ENCODE data around the gene HTR3A. TPM values are rescaled to one million over a fixed set of nuclear protein-coding genes. Genes with fewer than 3 reads are reported as not detected.
"Not testable (repeated sequence)": the region's sequence is repeated elsewhere in the genome, so short reads cannot be mapped to it uniquely, and the experiment has no call there.

The HTR3A gene
- not detected for polyA plus RNA-seq (ENCODE audit: insufficient read length)

DNA sequence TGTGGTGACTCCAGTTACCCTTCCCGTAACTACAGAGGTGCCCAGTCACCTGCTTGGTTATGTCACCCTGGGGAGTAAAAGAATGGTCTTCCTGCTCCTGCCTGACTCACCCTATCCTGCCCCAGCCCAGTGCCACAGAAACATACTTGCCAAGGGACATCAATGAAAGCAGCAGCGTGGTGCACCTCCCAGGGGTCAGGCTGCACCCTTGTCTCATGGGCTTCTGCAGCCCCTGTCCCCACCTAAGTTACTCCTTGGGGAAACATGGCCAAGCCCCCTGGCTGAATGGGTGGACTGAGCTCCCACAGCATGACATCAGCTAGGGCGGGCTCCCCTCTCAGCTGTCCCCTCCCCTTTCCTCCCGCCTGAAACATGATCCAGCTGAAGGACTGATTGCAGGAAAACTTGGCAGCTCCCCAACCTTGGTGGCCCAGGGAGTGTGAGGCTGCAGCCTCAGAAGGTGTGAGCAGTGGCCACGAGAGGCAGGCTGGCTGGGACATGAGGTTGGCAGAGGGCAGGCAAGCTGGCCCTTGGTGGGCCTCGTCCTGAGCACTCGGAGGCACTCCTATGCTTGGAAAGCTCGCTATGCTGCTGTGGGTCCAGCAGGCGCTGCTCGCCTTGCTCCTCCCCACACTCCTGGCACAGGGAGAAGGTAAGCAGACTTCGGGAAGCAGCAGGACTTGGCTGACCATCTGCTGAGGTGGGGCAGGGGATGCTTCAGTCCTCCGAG, at the start of gene HTR3A:
Gene HTR3A (plus strand): TSS at position 368 of the 730 bp plus-strand sequence. CDS start 218 bp downstream, at position 586.
- DNase-seq, result no peak

DNA sequence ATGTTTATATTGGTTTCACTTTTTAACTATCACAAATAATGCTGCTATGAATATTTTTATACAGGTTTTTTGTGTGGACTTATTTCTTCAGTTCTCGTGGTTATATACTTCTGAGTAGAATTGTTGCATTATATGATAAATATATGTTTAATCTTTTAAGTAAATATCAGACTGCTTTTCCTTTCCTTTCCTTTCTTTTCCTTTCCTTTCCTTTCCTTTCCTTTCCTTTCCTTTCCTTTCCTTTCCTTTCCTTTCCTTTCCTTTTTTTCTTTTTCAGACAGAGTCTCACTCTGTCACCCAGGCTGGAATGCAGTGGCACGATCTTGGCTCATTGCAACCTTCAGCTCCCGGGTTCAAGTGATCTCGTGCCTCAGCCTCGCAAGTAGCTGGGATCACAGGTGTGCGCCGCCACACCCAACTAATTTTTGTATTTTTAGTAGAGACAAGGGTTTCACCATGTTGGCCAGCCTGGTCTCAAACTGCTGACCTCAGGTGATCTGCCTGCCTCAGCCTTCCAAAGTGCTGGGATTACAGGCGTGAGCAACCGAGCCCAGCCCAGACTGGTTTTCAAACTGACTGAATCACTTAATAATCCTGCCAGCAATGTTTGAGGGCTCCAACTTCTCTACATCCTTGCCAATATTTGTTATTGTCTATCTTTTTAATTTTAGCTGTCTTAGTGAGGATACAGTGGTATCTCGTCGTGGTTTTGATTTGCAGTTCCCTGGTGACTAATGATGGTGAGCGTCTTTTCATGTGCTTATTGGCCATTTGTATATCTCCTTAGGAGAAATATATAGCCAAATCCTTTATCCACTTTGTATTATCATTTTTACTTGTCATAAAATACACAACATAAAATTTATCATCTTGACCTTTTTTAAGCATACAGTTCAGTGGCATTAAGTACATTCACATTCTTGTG, 48.4 kb upstream of the HTR3A start:
- no peak for DNase-seq

DNA sequence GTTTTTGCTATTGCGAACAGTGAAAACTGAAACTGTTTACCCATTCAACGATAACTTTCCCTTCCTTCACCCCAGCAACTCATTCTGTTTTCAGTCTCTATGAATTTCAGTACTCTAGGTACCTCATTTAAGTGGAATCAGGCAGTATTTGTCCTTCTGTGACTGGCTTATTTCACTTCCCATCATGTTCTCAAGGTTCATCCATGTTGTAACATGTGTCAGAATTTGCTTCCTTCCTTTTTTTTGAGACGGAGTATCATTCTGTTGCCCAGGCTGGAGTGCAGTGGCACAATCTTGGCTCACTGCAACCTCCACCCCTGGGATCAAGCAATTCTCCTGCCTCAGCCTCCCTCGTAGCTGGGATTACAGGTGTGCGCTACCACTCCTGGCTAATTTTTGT, 46.6 kb upstream of the HTR3A start:
- no peak for DNase-seq

DNA sequence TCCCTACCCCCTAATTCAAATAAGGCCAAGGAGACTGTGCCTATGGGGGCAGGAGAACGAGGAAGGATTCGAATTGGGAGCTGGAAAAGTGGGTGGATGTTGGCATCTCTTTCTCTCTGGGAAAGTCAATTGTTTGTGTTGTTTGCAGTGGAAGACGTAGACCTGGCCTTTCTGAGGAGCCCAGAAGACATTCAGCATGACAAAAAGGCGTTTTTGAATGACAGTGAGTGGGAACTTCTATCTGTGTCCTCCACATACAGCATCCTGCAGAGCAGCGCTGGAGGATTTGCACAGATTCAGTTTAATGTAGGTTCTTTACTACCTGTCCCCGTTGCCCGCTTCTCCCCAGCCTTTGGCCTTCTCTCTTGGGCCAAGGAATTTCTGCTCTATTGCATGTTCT, 42.1 kb upstream of the HTR3A start:
- DNase-seq, result no peak

DNA sequence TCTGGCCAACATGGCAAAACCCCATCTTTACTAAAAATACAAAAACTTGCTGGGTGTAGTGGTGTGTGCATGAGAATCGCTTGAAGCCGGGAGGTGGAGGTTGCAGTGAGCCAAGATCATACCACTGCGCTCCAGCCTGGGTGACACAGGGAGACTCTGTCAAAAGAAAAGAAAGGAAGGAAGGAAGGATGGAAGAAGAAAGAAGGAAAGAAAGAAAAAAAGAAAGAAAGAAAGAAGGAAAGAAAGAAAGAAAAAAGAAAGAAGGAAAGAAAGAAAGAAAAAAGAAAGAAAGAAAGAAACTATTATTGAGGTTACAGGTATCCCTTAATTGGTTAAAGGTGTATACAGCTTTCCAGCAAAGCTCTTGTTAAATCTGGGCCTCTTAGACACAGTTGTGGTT, 40.7 kb upstream of the HTR3A start:
- not testable (repeated sequence) for DNase-seq

DNA sequence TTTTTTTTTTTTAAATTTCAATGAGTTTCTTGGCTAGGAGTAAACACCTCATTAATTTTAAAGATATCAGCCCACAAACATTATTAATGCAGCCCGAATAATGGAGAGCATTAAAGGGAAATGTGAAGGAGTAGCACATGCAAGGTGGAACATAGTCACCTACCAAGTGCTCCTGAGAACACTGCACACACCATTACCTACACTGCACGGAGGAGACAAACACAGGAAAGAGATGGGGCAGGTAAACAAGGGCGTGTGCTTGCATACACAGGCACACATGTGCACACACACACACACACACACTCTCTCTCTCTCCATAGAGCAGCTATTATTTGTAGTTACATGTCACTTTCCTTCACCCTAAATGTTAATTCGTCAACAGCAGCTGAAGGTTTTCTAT, 40.1 kb upstream of the HTR3A start:
- DNase-seq, result no peak

DNA sequence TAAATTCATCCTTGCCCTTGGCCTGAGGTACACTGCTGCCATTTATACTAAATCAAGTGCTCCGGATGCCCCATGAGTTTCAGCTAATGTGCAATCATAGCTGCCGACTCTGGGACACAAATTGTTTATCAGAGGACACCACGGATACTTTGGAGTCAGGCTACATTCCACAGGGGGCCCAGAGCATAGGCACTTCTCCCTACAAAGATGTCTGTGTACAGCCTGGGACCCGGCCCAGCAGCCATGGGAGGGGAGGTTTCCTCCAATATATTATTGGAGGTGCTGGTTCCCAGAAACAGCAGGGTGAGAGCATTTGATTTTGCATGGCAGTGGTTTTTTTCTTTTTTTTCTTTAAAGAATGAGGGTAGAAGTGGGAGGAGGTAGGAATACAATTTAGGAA, 39.0 kb upstream of the HTR3A start:
- no peak for DNase-seq

DNA sequence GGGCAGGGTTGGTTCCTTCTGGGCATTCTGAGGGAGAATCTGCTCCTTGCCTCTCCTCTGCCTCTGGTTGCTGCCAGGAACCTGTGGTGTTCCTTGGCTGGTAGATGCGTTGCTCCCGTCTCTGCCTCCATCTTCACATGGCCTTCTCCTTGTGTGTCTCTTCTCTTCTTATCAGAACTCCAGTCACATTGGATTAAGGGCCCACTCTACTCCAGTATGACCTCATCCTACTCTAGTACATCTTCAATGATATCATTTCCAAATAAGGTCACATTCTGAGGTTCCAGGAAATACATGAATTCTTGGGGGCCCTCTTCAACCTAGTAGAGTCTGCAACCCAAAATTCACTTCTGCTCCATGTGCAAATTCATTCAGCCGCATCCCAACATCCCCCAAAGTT, 37.0 kb upstream of the HTR3A start:
- DNase-seq, result no peak

DNA sequence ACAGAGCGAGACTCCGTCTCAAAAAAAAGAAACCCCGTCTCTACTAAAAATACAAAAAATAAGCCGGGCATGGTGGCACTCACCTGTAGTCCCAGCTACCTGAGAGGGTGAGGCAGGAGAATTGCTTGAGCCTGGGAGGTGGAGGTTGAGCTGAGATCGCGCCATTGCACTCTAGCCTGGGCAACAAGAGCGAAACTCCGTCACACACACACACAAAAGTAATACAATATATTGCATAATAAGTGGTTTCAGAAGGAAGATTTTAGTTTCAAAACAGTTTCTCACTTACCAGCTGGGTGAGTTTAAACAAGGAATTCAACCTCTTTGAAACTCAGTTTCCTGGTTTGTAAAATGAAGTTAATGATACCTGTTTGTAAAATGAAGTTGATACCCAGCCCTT, 32.7 kb upstream of the HTR3A start:
- no peak for DNase-seq

DNA sequence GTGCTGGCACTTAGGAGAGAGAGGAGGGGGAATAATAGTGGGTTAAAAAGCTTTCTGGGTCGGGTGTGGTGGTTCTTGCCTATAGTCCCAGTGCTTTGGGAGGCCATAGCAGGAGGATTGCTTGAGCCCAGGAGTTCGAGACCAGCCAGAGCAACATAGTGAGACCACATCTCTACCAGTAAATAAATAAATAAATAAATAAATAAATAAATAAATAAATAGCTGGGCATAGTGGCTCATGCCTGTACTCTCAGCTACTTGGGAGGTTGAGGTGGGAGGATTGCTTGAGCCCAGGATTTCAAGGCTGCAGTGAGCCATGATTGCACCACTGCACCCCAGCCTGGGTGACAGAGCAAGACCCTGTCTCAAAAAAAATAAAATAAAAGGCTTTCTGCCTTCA, 28.7 kb upstream of the HTR3A start:
- not testable (repeated sequence) for DNase-seq

DNA sequence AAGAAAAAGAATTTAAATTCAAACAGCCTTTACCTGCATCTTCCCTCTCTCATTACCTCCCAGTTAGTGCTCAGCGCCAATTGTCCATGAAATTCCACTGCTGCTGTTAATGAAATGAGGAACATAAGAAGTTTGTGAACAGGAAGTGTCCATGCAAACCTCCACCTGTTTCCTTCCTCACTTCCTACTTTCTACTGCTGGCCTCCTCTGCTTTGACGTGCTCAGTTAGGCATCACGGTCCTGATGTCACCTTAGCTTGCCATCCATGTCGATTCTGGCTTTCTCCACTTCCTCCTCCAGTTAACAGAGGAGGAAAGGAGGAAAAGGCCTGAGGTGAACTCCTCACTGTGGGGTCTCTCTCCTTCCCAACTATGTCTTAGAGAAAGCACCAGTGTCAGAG, 26.9 kb upstream of the HTR3A start:
- no peak for DNase-seq

DNA sequence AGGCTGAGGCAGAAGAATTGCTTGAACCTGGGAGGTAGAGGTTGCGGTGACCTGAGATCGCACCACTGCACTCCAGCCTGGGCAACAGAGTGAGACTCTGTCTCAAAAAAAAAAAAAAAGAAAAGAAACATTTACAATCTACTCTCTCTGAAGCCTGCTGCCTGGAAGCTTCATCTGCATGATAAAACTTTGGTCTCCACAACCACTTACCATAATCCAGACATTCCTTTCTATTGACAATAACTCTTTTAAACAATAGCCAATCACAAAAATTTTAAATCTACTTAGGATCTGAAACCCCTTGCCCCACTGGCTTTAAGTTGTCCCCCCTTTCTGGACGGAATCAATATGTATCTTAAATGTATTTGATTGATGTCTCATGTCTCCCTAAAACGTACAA, 25.0 kb upstream of the HTR3A start:
- DNase-seq, result no peak

DNA sequence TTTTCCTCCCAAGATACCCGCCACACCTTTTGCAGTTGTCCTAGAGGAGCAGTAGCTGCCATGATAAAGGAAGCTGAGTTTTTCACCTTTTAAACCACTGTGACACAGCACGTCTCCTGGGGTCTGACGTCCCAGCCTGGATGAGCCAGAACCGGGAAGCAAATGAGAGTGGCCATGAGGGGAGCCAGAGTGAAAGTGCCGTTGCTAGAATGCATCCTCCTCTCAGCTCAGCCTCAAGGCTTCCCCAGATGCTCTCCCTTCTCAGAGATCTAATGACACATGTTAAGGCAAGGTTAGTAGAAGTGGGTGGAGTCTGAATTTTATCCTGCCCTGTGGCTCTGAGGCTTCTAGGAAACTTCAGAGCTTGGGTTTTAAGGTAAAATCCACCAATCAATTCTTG, 23.4 kb upstream of the HTR3A start:
- DNase-seq, result no peak

DNA sequence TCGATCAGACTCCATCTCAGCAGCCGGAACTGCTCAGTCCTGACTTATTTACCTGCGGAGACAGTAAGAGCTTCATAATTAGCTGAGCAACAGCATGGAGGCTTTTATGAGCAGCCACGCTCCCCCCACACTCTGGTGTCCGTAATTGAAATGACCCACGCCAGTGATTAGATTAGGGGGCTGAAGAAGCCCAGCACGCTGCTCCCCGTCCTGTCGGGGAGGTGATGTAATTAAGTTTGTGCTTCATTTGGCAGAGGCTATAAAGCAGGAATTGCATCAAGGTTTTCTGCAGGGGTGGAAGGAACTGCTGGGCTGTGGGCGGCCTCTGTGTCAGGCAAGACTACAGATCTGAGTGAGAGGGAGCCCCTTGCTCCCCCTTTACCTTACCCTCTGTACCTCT, 22.8 kb upstream of the HTR3A start:
- DNase-seq, result no peak

DNA sequence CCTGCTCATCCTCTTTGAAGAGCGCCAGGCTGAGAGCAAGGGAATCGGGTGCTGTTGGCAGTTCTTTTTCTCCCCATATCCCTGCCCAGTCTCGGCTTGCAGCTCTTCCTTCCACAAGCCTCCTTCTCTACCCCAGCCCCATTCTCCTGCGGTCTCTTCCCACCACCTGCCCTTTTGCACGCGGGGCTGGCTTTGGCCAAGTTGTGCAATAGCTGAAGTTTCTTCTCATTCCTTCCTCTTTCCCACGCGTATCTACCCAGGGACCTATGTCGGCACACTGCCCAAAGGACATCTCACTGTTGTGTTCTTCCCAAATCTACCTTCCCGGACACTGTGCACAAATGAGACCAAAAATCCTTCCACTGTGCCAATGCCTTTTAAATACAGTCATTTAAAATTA, 22.3 kb upstream of the HTR3A start:
- no peak for DNase-seq

DNA sequence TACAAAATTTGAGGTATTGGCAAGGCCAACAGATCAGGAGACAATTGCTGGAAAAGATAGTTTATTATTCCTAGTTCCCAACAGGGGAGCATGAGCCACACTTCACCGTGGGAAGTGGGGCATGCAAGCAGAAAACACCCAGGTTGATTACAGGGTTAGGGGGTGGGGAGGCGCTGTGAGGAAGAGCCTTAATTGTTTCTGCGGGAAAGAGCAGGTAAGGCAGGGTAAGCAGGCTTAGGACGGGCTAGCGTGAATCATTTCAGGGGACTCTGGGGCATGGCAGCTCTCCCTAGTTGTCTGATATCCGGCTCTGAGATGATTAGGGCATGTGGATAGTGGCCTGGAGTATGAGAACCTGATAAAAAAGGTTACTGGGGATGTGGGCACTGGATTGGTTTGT, 20.7 kb upstream of the HTR3A start:
- DNase-seq, result no peak

DNA sequence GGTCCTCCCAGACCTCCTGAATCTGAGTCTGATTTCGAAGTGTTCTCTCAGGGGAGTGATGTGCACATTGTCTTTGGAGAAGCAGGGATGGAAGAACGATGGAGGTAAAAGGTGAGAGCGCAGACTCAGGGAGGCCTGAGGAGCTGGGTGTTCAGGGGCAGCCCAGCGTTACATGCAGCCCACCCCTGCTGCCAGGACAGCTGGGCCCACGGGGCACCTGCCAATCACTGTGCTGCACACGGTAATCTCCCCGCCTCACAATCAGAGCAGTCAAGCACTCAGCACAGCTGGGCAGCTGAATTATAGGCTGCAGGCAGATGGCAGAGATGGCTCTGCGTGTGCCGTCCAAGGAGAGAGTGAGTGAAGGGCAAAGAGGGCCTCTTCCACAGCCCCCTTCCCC, 17.9 kb upstream of the HTR3A start:
- DNase-seq, result no peak

DNA sequence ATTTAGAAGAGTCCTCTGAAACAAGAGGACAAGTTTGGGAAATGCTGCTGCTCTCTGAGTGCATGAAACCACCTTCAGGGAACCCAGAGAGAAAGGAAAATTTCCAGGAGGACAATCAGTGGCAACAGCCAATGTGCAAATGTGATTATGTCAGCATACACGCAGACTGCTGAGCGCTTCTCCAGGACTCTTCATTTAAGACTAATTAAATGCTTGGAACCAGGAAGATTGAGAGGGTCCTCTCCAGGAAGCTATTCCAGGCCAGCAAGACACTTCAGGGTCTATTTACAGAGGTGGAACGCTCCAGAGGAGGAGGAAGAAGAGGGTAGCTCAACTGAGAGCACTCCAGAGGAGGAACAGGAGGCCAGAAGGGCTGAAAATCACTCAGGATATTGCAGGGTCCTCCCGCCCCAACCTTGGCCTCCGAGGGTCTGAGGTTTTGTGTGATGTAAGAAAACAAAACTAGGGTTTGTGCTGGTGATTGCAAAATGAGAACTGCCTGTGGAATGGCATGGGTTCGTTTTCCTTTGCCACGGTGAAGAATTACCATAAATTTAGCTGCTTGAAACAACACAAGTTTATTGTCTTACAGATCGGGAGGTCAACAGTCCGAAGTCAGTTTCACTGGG, 14.1 kb upstream of the HTR3A start:
- no peak for DNase-seq

DNA sequence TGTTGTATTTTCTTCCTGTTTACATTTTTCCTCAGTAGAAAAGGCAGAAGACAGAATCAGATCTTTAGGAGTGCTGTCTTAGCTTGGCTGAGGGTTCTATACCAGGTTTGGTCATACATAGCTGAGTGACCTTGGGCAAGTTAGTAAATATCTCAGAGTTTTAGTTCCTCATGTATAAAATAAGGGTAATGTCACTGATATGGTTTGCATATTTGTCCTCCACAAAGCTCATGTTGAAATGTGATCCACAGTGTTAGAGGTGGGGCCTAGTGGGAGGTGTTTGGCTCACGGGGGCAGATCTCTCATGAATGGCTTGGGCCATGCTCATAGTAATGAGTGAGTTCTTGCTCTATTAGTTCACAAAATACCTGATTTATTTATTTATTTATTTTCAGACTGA, 7.5 kb upstream of the HTR3A start:
- DNase-seq, result no peak

DNA sequence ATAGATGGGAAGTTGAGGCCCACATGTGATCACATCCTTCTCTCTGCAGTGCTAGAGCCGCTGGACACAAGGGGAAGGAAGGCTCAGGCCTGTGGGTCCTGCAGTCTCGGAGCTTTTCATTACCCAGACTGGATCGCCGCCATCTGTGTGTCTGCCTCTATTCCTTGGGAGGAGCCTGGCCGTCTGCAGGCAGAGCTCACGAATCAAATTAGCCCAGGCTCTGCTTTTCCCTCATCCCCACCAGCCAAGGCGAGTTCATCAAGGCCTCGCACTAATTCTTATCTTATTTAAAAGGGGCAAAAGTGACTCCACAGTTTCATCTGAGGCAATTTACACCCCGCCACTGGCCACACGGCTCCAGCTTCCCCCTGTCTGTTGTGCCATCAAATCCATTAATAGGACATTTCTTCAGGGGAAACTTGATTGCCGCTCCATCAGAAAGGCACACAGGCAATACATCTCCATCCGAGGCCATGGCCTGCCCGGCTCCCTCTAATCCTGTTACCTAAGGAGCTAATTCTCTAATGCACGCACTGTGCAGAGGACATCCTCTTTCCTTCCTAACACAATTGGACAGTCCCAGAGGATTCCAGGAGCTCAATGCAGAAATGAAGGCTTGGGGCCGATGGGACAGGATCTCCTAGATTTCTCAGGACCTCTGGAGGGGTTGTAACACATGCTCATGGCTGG, 3.3 kb upstream of the HTR3A start:
- peak; percentile 19 for DNase-seq

DNA sequence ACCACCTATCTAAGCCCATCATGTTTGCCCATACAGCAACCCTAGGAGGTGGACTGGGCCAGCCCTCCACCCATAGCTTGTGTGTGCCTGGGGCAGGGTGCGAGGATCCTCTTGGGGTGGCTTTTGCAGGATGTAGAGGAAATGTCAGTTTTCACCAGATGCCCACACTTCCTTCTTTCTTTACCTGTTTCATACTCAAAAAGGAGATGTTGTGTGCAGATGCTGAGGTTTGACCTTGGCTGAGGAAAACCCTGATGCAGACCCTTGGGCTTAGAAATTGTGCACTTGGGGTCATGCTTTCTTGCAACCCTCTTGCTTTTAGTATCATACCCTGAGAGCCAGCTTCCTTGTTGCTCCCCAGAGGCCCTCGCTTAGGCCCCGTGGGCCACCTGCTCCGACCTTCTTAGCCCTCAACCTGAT, 2.2 kb downstream of the HTR3A start:
- no peak for DNase-seq

DNA sequence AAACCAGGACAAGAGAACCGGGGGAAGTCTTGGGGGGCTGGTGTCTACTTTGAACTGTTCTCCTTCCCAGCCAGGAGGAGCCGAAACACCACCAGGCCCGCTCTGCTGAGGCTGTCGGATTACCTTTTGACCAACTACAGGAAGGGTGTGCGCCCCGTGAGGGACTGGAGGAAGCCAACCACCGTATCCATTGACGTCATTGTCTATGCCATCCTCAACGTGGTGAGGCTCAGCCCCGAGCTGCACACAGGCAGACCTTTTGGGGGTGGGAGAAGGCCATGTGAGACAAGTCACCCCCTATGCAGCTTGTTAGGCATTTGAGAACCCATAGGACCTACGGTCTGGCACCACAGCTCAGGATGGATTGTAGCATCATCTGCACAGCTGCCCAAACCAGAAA, 2.8 kb downstream of the HTR3A start:
- DNase-seq, result no peak

DNA sequence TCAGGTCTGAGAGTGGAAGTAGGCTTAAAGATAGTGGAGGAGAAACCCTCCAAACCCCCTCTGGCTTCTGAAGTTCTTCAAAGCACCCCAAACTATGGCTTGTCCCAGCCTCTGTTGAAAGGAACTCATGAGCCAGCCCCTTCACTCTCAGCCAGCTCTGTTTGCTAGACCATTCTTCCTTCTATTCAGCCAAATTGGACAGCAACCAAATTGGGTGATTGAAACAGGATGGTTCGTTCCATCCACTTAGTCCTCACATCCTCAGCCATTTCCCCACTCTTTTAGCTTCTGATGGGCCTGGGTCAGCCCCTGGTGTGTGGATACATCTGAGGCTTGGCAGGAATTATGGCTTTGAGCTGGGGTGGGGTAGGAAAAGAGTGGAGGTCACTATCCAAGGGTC, 4.5 kb downstream of the HTR3A start:
- DNase-seq, result no peak
